C4-2B (cell line): ENCODE measurements around the gene NLE1.

Experiments
- H3K27ac ChIP-seq: fragments of 450-650 bp; 2 replicates; pipeline ENCODE4 v1.5.1; 2017
- ZFX ChIP-seq: fragments of 450-650 bp; IDR thresholded peaks from 2 replicates; pipeline ENCODE4 v1.6.1; 2017
- TF ChIP-seq, protein P1 (sequence below): fragments of 450-650 bp; conservative IDR thresholded peaks from 2 replicates; pipeline ENCODE4 v1.5.1; 2017; ENCODE audit warnings: mild to moderate bottlenecking

The NLE1 gene

DNA sequence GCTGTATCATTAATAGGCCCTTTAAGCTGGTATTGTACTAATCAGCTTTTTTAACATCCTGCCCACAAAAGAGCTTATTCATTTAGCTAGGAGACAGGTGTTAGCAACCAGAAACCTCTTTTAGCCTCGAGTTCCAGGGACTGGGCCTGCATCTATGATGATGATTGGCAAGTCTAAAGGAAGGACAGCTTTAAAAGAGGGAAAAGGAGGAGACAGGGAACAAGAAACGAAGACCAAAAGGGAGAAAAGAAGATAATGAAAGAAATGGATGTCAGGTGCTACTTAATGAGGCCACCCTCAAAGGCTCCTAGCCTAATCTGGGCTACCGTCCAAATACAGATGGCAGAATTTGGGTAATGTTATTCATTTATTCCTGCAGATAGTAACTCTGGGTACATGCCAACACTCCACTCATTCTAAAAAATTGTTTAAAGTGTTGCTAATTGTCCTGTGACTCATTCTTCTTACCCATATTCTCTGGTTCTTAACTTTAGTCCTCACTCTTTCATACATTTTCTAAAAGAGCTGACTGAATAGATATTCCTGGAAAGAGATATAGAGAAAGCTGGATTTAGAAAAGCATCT, 59.9 kb downstream of the NLE1 start:
- H3K27ac ChIP-seq: no peak overlapping the region
- TF ChIP-seq, protein P1, sequence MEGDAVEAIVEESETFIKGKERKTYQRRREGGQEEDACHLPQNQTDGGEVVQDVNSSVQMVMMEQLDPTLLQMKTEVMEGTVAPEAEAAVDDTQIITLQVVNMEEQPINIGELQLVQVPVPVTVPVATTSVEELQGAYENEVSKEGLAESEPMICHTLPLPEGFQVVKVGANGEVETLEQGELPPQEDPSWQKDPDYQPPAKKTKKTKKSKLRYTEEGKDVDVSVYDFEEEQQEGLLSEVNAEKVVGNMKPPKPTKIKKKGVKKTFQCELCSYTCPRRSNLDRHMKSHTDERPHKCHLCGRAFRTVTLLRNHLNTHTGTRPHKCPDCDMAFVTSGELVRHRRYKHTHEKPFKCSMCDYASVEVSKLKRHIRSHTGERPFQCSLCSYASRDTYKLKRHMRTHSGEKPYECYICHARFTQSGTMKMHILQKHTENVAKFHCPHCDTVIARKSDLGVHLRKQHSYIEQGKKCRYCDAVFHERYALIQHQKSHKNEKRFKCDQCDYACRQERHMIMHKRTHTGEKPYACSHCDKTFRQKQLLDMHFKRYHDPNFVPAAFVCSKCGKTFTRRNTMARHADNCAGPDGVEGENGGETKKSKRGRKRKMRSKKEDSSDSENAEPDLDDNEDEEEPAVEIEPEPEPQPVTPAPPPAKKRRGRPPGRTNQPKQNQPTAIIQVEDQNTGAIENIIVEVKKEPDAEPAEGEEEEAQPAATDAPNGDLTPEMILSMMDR: no peak
- TF ChIP-seq ZFX: no peak

DNA sequence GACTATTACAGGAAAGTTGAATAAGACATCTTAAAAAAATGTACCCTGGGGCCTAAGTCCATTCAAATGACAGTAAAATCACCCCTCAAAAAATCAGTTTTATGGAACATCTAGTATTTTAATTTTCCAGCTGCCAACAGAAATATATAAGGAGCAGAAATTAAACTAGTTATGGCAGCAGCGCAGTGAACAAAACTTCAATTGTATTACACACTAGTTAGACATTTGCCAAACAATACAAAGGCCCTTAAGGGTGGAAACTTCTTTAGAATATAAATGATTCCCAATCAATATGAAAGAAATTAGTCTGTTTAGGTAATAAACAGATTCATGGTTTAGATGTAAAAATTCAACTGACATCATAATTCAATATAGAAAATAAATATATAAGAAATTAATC, 60.5 kb downstream of the NLE1 start:
- no peak overlapping the region for H3K27ac ChIP-seq
- TF ChIP-seq, protein P1: no peak
- TF ChIP-seq ZFX: no peak

DNA sequence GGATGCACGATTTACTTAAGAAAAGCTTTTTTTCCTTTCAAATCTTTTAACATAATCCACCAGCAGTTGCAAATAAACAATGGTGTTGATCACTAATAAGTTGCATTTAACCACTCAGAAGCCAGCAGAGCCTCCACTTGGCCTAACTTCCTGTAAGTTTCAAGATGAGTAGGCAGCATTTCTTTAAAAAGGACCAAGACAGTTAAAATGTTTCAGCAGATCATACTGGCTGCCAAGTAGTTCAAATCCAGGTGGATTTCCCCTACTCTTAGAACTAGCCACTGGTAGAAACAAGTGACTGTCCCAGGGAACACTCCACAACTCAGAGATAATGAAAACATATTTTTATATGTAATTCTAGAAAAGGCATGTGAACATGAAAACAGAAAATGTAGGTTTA, 61.6 kb downstream of the NLE1 start:
- no peak overlapping the region for H3K27ac ChIP-seq

DNA sequence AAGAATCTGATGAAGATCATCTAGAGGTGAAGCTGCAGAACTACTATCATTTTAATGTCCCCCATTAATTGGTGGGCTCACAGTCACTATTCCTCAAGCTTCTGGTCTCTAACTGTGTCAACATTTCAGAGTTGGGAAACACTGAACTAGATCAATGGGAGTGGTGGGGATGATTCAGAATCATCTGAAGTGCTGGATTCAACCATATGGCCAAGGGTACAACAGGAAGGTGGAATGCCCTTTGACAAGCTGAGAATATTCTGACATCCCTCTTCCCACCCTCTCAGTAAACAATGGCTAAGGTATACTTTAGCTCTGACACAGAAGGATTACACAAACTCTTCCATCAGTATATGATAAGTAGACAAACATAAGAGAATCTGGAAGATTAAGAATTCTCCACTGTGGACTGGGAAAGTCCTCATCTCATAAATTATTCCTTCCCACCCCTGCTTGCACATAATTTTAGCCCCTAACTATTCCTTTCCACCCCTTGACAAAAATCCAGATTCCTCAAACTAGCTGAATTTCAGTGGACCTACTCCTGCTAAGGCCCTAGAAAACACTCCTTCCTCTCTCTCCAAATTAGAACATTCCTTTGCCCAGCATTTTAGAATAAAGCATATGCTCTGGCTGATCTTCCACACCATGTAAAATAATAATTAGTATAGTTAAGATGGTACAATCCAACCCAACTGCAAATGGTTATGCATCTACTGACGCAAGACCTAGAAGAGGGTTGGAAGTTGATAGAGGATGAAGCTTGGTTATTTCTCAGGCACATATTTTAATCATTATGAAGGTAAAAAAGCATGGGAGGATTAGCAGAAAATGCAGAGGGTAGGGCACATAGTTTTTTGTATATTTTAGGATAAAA, 62.3 kb downstream of the NLE1 start:
- TF ChIP-seq, protein P1: no peak
- no peak for TF ChIP-seq ZFX
- no peak overlapping the region for H3K27ac ChIP-seq

More for the DNA sequence above, 61.6 kb downstream of the NLE1 start:
- TF ChIP-seq, protein P1: no peak
- TF ChIP-seq ZFX: no peak
